Measurements from ENCODE around the gene ORMDL3. TPM values are rescaled to one million over a fixed set of nuclear protein-coding genes. Genes with fewer than 3 reads are reported as not detected.
A peak's percentile ranks its signal among the peaks of the same experiment; 100 is the strongest.

The ORMDL3 gene, protein sequence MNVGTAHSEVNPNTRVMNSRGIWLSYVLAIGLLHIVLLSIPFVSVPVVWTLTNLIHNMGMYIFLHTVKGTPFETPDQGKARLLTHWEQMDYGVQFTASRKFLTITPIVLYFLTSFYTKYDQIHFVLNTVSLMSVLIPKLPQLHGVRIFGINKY
- polyA plus RNA-seq (2013, experiment 1 of 2): 111 TPM
- 101 TPM for polyA plus RNA-seq (2013, experiment 2 of 2)

DNA sequence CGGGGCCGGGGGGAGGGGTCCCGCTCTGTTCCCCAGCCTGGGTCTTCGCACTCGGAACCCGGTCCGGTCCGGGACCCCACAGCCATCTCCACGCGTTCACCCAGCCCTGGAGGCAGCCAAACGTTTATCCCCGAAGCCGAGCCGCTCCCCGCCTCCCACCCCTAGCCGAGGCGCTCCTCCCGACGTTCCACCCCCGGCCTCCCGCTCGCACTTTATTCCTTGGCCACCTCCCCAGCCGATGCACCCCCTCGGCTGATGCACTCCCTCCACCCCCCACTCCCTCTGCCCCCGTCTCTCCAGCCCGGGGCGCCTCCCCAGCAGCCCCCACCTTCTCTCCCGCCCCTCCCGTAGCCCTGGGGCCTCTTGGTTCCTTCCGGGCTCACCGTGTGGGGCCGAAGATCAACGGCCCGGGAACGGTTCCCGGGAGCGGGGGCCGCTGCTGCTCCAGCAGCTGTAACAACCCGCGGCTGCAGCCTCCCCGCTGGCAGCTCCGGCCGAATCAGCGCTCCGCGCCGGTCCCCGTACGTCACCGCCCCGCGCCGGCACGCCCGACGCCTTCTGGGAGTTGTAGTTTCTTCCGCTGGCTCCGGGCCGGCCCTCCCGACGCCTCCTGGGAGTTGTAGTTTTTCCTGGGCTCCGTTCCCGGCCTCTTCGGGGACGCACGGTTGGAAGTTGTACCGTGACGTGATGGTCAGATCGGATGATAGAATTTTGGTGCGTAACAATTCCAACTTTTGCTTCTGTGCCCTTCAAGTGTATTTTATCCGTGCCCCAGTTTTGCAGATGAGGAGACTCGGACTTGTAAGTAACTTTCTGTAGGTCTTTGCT is at the start of gene ORMDL3, which contains the start of gene LRRC3C:
TSS of gene ORMDL3 (minus strand) at position 501 of the 828 bp plus-strand sequence. CDS start 3,398 bp downstream, outside the sequence.
TSS of gene LRRC3C (plus strand) at position 632 of the 828 bp plus-strand sequence. CDS start 13,792 bp downstream, outside the sequence.
- no peak within 1 kb of the TSS for H2BK120ac ChIP-seq (ENCODE audit: low read depth, low read length)
- H3K79me2 ChIP-seq (ENCODE audit: control insufficient read depth, insufficient read depth, low read length): peaks cover 9% of the 10 kb centered on the region
- peak within 1 kb of the TSS; percentile 58 for H3K4me2 ChIP-seq (ENCODE audit: low read length)
- H2AK5ac ChIP-seq (ENCODE audit: low read length): no peak within 1 kb of the TSS
- H3K4me1 ChIP-seq (ENCODE audit: control insufficient read depth, low read depth, low read length): peaks cover 9% of the 10 kb centered on the region
- no peaks in the 10 kb centered on the region for H3K27me3 ChIP-seq (ENCODE audit: insufficient read depth, low read length, poor library complexity)
- H3K79me1 ChIP-seq (ENCODE audit: low read length): peaks cover 11% of the 10 kb centered on the region
- H3K4me3 ChIP-seq (ENCODE audit: low read length): peak within 1 kb of the TSS; percentile 64
- H3K36me3 ChIP-seq (ENCODE audit: control insufficient read depth, insufficient read depth, low read length): no peaks in the 10 kb centered on the region
- WGBS (ENCODE audit: extremely low coverage, insufficient coverage, low lambda C conversion rate): no CpG with 5 or more reads among the region's 72 CpGs
- DNase-seq: peak; percentile 96
- H2BK5ac ChIP-seq (ENCODE audit: low read length): no peak within 1 kb of the TSS
- H3K23ac ChIP-seq (ENCODE audit: low read length): no peak within 1 kb of the TSS
- no peak within 1 kb of the TSS for H4K5ac ChIP-seq (ENCODE audit: low read length)
- no peak within 1 kb of the TSS for H4K8ac ChIP-seq (ENCODE audit: low read depth, low read length)
- H3K9ac ChIP-seq (ENCODE audit: low read length): peak within 1 kb of the TSS; percentile 81
- peak within 1 kb of the TSS; percentile 54 for H3K18ac ChIP-seq (ENCODE audit: low read length)
- H2BK15ac ChIP-seq (replicated peaks; ENCODE audit: low read depth): no peak within 1 kb of the TSS
- H3K4ac ChIP-seq (ENCODE audit: low read depth, low read length): peak within 1 kb of the TSS; percentile 97
- peak within 1 kb of the TSS; percentile 86 for H3K56ac ChIP-seq (ENCODE audit: low read length)
- peak within 1 kb of the TSS; percentile 28 for H3K27ac ChIP-seq (ENCODE audit: low read depth, low read length)

DNA sequence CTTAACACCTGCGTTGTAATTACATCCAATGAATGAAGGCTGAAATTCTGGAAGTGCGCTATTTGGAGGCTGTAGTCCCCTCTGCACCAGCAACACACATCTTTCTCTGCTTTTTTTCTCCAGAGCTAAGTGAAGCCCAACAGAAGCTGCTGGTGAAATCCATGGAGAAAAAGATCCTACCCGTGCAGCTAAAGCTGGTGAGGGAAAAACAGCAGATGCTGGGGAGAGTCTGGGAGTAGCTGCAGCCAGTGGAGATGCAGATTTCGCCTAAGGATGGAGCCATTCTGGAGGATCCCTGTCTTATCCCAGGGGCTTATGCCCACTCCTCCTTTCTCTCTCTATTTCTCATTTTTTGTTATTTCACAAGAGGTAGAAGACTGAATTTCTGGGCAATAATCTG is 48.4 kb upstream of the ORMDL3 start:
- H3K18ac ChIP-seq (ENCODE audit: low read length): no peak overlapping the region
- H3K27ac ChIP-seq (ENCODE audit: low read depth, low read length): no peak overlapping the region
- H3K4me1 ChIP-seq (ENCODE audit: control insufficient read depth, low read depth, low read length): peaks cover 2% of the 10 kb centered on the region
- H2BK5ac ChIP-seq (ENCODE audit: low read length): no peak overlapping the region
- no peak overlapping the region for H3K9ac ChIP-seq (ENCODE audit: low read length)
- no peak overlapping the region for H4K8ac ChIP-seq (ENCODE audit: low read depth, low read length)
- DNase-seq: no peak
- no CpG with 5 or more reads among the region's 4 CpGs for WGBS (ENCODE audit: extremely low coverage, insufficient coverage, low lambda C conversion rate)
- no peak overlapping the region for H3K4me3 ChIP-seq (ENCODE audit: low read length)
- no peaks in the 10 kb centered on the region for H3K79me1 ChIP-seq (ENCODE audit: low read length)
- no peak overlapping the region for H4K5ac ChIP-seq (ENCODE audit: low read length)
- no peaks in the 10 kb centered on the region for H3K36me3 ChIP-seq (ENCODE audit: control insufficient read depth, insufficient read depth, low read length)
- H3K27me3 ChIP-seq (ENCODE audit: insufficient read depth, low read length, poor library complexity): no peaks in the 10 kb centered on the region
- no peak overlapping the region for H2BK15ac ChIP-seq (replicated peaks; ENCODE audit: low read depth)
- no peak overlapping the region for H3K56ac ChIP-seq (ENCODE audit: low read length)
- H3K4me2 ChIP-seq (ENCODE audit: low read length): no peak overlapping the region
- H2AK5ac ChIP-seq (ENCODE audit: low read length): no peak overlapping the region
- H3K4ac ChIP-seq (ENCODE audit: low read depth, low read length): no peak overlapping the region
- H3K79me2 ChIP-seq (ENCODE audit: control insufficient read depth, insufficient read depth, low read length): no peaks in the 10 kb centered on the region
- no peak overlapping the region for H3K23ac ChIP-seq (ENCODE audit: low read length)
- H2BK120ac ChIP-seq (ENCODE audit: low read depth, low read length): no peak overlapping the region

DNA sequence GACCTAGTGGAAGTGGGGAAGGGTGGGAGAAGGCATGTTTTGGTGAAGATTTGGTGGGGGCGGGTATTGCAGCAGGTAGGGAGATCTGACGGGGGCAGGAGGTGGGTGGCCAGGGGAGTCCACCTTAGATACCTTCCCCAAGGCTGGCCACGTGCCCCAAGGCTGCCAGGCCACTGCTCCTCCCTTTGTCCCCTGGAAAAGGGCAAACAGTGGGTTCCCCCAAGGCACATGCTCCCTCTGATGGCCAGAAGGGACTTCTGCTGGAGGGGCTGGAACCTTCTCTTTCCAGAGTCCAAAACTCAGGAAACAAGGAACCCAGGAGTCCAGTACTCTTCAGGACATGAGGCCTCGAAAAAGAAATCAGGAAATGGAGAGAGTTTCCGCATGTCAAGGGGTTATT is 47.0 kb upstream of the ORMDL3 start:
- H3K4me2 ChIP-seq (ENCODE audit: low read length): no peak overlapping the region
- H2BK5ac ChIP-seq (ENCODE audit: low read length): no peak overlapping the region
- H3K79me2 ChIP-seq (ENCODE audit: control insufficient read depth, insufficient read depth, low read length): no peaks in the 10 kb centered on the region
- no CpG with 5 or more reads among the region's 5 CpGs for WGBS (ENCODE audit: extremely low coverage, insufficient coverage, low lambda C conversion rate)
- H3K9ac ChIP-seq (ENCODE audit: low read length): no peak overlapping the region
- H3K23ac ChIP-seq (ENCODE audit: low read length): no peak overlapping the region
- no peak overlapping the region for H2AK5ac ChIP-seq (ENCODE audit: low read length)
- H2BK120ac ChIP-seq (ENCODE audit: low read depth, low read length): no peak overlapping the region
- no peak for DNase-seq
- no peak overlapping the region for H4K8ac ChIP-seq (ENCODE audit: low read depth, low read length)
- no peak overlapping the region for H3K27ac ChIP-seq (ENCODE audit: low read depth, low read length)
- H3K4me1 ChIP-seq (ENCODE audit: control insufficient read depth, low read depth, low read length): peaks cover 1% of the 10 kb centered on the region
- no peak overlapping the region for H3K4ac ChIP-seq (ENCODE audit: low read depth, low read length)
- no peaks in the 10 kb centered on the region for H3K27me3 ChIP-seq (ENCODE audit: insufficient read depth, low read length, poor library complexity)
- H3K18ac ChIP-seq (ENCODE audit: low read length): no peak overlapping the region
- H2BK15ac ChIP-seq (replicated peaks; ENCODE audit: low read depth): no peak overlapping the region
- H3K79me1 ChIP-seq (ENCODE audit: low read length): no peaks in the 10 kb centered on the region
- H3K36me3 ChIP-seq (ENCODE audit: control insufficient read depth, insufficient read depth, low read length): no peaks in the 10 kb centered on the region
- H3K56ac ChIP-seq (ENCODE audit: low read length): no peak overlapping the region
- no peak overlapping the region for H4K5ac ChIP-seq (ENCODE audit: low read length)
- H3K4me3 ChIP-seq (ENCODE audit: low read length): no peak overlapping the region

DNA sequence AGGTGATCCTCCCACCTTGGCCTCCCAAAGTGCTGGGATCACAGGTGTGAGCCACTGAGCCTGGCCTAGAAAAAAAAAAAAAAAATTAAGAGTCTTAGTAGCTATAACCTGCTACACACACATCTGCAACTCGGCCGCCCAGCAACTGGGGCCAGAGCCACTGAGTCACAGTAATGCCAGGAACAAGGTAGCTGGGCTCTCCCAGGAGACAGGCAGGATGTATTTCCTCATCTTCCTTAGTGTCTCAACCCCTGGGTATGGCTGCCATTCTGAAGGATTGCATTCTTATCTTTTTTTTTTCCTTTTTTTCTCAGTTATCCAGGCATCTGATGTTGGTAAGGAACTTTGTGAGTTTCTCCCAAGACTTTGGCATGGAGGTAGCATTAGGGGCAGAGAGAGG is 46.1 kb upstream of the ORMDL3 start:
- Histone ChIP-seq H2AK5ac (ENCODE audit: low read length) (no peak overlapping the region), H3K4me3 (ENCODE audit: low read length) (no peak overlapping the region), H2BK15ac (replicated peaks; ENCODE audit: low read depth) (no peak overlapping the region), H2BK5ac (ENCODE audit: low read length) (no peak overlapping the region), H2BK120ac (ENCODE audit: low read depth, low read length) (no peak overlapping the region), H3K27me3 (ENCODE audit: insufficient read depth, low read length, poor library complexity) (no peaks in the 10 kb centered on the region), H3K4me2 (ENCODE audit: low read length) (no peak overlapping the region), H3K79me2 (ENCODE audit: control insufficient read depth, insufficient read depth, low read length) (no peaks in the 10 kb centered on the region), H4K5ac (ENCODE audit: low read length) (no peak overlapping the region), H4K8ac (ENCODE audit: low read depth, low read length) (no peak overlapping the region), H3K4ac (ENCODE audit: low read depth, low read length) (no peak overlapping the region), H3K79me1 (ENCODE audit: low read length) (no peaks in the 10 kb centered on the region), H3K36me3 (ENCODE audit: control insufficient read depth, insufficient read depth, low read length) (no peaks in the 10 kb centered on the region), H3K18ac (ENCODE audit: low read length) (no peak overlapping the region), H3K27ac (ENCODE audit: low read depth, low read length) (no peak overlapping the region), H3K23ac (ENCODE audit: low read length) (no peak overlapping the region), H3K4me1 (ENCODE audit: control insufficient read depth, low read depth, low read length) (no peaks in the 10 kb centered on the region), H3K56ac (ENCODE audit: low read length) (no peak overlapping the region), H3K9ac (ENCODE audit: low read length) (no peak overlapping the region)
- WGBS (ENCODE audit: extremely low coverage, insufficient coverage, low lambda C conversion rate): no CpG with 5 or more reads among the region's 2 CpGs
- DNase-seq: no peak

DNA sequence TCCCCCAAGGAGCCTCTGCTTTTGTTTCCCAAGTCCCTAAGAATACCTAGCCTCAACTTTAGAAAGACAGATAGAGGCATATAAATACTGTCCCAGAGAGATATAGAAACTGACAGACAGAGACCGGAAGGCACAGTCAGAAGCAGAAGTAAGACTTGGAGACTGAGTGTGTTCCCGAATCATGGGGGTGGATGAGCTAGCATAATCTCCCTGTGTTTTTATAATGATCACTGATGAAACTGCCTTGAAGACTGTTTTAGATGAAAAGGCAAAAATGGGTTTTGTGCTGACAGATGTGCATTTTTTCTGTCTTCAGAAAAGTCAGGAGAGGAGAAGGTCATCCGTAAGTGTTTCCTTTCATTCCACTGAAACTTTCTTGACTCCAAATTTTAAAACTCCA is 44.9 kb upstream of the ORMDL3 start:
- Histone ChIP-seq H3K36me3 (ENCODE audit: control insufficient read depth, insufficient read depth, low read length) (no peaks in the 10 kb centered on the region), H2AK5ac (ENCODE audit: low read length) (no peak overlapping the region), H3K4me1 (ENCODE audit: control insufficient read depth, low read depth, low read length) (no peaks in the 10 kb centered on the region), H3K23ac (ENCODE audit: low read length) (no peak overlapping the region), H3K4ac (ENCODE audit: low read depth, low read length) (no peak overlapping the region), H2BK5ac (ENCODE audit: low read length) (no peak overlapping the region), H3K4me3 (ENCODE audit: low read length) (no peak overlapping the region), H3K27ac (ENCODE audit: low read depth, low read length) (no peak overlapping the region), H4K5ac (ENCODE audit: low read length) (no peak overlapping the region), H3K79me2 (ENCODE audit: control insufficient read depth, insufficient read depth, low read length) (no peaks in the 10 kb centered on the region), H3K9ac (ENCODE audit: low read length) (no peak overlapping the region), H4K8ac (ENCODE audit: low read depth, low read length) (no peak overlapping the region), H3K79me1 (ENCODE audit: low read length) (no peaks in the 10 kb centered on the region), H3K4me2 (ENCODE audit: low read length) (no peak overlapping the region), H2BK15ac (replicated peaks; ENCODE audit: low read depth) (no peak overlapping the region), H2BK120ac (ENCODE audit: low read depth, low read length) (no peak overlapping the region), H3K18ac (ENCODE audit: low read length) (no peak overlapping the region), H3K27me3 (ENCODE audit: insufficient read depth, low read length, poor library complexity) (no peaks in the 10 kb centered on the region), H3K56ac (ENCODE audit: low read length) (no peak overlapping the region)
- no peak for DNase-seq
- WGBS (ENCODE audit: extremely low coverage, insufficient coverage, low lambda C conversion rate): no CpG with 5 or more reads among the region's 3 CpGs
